Dedifferentiated amniotic fluid mesenchymal stem cell (primary cell): ENCODE results near the gene TMEM45A.
A peak's percentile ranks its signal among the peaks of the same experiment; 100 is the strongest.
"Not testable (repeated sequence)": the region's sequence is repeated elsewhere in the genome, so short reads cannot be mapped to it uniquely, and the experiment has no call there.

ENCODE experiments used
- DNase-seq: peaks from one replicate; pipeline ENCODE4 v3.0.0-alpha.2; 2016; ENCODE audit errors: extremely low spot score

Gene TMEM45A

DNA sequence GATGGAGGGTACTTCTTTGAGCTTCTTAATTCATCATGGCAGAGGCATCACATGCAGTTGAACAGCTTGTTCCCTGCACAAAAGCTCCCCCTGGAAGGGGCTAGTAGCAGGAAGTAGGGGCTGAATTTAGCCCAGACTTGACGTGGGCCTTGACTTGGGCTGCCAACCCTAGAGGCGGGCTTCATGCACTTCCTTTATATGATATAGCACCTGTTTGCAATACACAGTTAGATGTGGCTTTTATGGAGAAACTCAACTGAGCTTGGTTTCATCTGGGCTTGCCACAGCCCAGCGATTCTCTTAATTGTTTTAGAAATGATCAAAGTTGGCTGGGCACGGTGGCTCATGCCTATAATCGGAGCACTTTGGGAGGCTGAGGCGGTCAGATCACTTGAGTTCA is 83.3 kb downstream of the TMEM45A start:
- DNase-seq = no peak

DNA sequence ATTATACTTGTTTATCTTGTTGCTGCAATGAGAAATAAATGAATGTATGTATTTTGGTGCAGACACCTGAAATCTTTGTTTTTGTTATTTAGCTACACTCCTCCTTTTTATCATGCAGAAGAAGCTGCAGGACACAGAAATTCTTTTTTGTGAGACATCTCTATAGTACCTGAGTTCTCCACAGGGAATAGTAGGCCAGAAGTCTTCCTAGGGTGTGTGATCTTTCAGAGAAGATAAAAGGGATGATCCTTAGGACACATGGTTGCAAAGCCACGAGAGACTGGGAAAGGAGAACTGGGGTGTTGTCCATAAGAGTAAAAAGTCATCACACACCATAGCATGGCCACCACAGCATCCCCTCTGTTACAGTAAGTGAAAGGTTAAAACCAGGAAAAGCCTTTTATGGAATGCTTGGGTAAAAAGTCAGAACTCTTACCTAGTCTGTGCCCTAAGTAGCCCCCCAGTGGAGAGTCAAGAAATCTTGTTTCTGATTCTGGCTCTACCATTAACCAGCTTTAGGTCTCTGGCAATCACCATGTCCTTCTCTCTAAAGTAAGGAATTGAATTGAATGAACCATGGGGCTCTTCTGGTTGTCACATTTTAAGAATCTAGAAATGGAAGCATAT is 85.1 kb downstream of the TMEM45A start:
- no peak for DNase-seq

DNA sequence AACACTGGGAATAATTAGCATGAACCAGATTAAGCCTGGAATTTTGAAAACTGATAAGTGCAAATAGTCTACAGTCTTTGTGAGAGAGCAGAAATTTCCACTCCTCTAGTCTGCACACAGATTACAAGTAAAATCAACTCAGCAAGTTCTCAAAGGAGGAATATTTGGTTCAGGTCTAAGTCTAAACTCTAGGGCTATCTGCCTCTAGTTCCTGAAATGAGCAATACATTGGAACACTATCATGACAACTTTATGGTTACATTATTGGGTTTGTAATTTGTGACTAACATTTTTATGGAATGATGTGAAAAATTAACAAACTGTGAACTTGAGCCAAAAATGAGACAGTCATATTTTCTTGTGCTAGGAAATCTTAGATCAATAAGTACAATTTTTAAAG is 86.2 kb downstream of the TMEM45A start:
- DNase-seq = no peak

DNA sequence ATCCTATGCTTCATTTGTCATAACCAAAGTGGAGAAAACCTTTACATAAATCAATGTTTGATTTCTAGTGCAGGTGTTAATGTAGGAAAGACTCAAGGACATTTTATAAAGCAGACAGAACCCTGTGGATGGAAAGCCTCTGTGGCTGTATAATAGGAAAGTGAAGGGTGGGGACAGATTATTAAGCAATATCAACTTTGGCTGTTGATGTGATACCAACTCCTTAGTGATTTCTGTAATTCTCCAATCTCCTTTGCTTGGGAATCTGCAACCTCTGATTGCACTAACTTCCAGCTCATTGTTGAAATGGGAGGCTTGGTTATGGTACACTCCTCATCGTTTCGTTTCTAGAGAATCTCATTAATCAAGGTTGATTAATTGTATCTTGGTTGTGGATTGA is 87.7 kb downstream of the TMEM45A start:
- DNase-seq = no peak

DNA sequence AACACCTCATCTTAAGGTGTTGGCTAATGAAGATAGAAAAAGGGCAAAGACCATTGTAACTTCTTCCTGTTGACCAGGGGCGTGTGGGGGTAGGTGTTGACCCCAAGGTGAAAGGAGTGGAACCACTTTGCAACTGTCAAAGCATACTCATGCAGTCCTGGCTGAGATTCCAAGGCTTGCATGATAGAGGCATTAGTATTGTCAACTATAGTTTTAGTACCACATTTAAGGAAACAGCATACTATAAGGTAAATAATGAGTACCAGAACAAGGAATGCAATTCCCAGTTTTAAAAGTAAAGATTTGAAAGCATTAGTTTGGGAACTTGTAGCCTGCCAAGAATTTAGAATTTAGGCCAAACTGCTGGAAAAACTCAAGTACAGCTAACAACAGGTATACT is 89.2 kb downstream of the TMEM45A start:
- no peak for DNase-seq

DNA sequence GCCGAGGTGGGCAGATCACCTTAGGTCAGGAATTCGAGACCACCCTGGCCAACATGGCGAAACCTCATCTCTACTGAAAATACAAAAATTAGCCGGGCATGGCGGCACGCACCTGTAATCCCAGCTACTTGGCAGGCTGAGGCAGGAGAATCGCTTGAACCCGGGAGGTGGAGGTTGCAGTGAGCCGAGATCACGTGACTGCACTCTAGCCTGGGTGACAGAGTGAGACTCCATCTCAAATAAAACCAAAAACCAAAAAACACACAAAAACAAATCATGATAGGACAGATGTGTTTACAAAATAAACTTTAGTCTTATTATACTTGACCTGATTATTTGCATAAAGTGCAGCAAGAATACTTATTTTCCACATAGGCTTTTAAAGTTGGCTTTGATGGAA is 89.7 kb downstream of the TMEM45A start:
- not testable (repeated sequence) for DNase-seq

DNA sequence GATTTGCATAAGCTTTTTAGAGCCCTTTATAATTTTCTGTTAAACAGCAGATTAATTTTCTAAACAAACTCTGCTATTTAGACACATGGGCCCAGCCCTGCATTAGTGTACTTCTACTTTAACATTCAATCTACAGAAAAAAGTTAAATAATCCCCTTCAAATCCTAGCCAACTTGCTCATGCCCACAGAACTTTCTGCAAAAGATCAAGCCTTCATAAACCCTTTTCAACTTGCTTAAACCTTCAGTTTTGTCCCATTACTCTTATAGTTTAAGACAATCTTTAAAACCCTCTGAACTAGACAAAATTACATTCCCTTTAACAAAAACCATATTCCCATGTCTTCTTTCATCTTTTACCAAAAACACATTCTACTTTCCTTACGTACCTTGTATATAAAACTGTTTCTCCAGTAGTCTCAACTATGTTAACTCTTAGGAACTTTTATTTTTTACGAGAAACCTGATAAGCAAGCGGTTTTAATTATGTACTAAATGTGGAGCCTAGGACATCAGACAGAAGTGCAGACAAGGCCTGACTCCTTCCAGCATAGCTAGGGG is 91.8 kb downstream of the TMEM45A start:
- no peak for DNase-seq

DNA sequence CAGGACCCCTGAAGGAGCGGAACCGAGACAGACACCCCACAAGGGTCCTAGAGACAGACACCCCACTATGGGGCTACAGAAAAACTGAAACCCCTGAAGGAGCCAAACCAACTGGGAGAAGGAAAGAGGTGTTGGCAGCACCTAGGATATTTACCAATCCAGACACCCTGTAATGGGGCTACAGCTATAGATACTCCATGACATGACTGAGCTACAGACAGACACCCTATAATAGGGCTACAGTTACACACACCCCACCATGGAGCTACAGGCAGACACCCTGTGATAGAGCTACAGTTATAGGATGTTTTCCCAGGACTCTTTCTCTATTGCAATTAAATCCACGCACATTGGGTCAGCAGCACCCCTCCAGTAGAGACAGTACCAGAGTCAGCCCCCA is 94.4 kb downstream of the TMEM45A start:
- no peak for DNase-seq

DNA sequence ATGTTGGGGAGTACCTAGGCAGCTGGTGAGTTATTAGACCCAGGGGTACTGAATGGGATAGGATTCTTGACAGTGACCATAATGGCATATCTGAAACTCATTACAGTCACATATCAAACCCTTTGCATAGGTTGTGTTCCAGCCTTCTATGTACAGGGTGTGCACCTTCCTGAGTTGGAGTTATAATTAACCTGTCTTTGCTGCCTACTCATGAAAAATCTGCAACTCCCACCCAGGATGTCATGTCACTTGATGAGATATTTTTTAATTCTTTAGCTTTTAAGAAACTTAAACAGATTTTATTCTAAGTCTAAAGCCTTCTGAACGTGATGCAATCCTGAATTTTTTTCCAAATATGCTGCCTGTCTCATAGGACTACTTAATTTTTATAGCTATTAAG is 95.8 kb downstream of the TMEM45A start:
- no peak for DNase-seq

DNA sequence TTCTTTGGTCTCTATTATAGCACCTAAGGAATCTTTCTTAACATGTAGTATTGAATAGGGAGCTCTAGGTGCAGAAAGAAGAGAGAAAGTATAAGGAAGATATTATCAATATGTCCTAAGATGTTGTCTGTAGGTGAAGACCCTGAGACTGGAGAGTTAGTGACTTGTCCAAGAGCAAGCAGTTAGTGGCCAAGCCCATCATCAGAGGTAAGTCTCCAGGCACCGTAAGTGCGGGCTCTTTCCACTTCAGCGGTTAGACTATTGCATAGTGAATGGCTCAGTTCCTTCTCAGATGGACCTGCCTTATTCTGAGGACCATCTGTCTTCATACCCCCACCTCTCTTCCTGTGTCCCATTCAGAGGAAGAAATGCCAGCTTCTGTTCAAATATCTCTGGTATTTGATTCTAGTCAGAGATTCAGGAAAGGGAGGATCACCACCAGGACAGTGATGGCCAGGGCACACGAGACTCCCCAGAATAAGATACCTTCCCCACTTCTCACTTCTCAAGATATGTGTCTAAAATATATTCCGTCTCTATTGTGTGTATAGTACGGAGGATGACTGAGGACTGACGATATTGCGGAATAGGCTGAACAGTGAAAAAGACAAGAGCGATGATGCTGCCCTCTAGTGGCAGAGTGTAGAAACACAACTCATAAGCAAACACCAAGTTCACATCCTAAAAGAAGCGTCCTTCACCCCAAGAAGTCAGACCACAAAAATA is 97.9 kb downstream of the TMEM45A start:
- peak; percentile 76 for DNase-seq

DNA sequence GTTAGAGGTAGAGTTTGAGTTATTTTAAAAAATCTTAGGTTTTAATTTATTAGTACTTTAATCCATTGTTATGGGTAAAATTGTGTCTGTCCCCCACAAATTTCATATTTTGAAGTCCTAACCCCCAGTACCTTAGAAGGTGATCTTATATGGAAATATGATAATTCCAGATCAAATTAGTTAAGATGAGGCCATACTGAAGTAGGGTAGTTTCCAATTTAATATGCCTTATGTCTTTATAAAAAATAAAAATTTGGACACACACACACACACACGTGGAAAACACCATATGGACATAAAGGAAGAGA is 98.4 kb downstream of the TMEM45A start:
- no peak for DNase-seq

DNA sequence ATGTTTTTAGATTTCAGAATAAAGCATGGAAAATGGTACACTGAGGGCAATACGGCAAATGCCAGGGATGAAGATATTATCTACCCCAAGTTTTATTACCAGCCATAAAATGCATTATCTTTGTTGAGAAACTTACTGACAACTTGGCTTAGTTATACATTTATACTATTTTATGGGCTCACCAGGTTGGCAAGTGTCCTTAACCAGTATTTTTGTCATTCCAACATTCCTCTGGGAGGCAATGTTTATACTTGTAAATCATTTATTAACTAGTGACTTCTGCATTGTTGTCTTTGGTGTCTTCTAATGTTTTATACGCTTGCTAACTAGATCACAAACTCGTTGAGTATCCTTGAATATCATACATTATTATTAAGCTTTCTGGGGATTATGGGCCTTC is 99.0 kb downstream of the TMEM45A start:
- no peak for DNase-seq

DNA sequence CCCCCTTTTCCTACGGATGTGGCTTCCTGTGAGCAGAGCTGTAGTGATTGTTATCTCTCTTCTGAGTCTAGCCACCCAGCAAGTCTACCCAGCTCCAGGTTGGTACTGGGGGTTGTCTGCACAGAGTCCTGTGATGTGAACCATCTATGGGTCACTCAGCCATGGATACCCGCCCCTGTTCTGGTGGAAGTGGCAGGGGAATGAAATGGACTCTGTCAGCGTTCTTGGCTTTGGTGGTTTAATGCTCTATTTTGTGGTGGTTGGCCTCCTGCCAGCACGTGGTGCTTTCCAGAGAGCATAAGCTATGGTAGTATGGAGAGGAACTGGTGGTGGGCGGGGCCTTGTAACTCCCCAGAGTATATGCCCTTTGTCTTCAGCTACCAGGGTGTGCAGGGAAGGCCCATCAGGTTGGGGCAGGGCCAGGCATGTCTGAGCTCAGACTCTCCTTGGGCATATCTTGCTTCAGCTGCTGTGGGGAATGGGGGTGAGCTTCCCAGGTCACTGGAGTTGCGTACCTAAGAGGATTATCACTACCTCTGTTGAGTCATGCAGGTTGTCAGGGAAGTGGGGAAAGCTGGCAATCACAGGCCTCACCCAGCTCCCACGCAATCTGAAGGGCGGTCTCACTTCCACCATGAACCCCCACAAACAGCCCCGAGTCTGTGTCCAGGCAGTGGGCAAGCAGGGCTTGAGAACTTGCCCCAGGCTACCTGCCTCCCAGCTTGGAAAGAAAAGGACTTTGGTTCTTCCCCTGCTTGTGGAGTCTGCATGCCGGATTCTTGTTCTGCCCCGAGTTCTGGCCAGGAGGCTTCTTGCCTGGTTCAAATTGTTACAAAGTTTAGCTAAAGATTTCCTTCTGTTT is 108.0 kb downstream of the TMEM45A start:
- no peak for DNase-seq

DNA sequence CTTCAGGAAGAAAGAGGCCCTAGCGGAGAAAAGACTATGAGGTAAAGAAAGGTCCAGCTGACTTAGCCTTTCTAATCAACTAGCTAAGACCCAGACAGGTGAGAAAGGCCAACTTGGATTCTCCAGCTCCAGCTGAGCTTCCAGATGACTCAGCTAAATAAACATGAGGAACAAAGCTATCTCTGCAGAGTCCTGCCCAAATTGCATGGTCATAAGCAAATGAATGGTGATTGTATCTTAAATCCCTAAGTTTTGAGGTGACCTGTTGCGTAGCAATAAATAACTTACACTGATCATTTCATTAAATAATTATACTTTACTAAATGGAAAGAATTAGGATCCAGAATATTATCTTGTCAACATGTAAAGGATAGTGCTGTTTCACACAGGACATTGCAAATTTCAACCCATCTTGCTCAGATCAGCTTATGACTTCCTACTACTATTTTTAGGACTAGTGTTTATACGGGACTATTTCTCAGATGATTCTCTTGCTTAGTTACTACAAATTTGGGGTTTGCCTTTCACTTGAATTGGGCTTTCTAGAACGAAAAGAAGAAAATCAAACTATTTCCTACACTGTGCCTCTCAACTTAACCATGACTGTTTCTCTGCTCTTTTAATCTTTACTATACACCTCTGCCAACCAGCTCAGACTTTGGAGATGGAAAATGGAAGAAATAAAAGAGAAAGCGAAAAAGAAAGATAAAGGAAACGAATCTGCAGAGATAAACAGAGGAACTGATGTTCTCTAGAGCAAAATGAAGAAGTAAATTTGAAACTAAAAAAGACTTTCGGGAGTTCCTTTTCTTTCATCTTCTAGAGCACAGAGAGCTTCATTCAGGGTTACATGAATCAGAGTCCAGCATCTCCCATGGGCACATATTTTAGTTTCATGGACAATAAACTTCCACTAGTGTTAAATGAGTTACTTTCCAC is 110.4 kb downstream of the TMEM45A start:
- no peak for DNase-seq

DNA sequence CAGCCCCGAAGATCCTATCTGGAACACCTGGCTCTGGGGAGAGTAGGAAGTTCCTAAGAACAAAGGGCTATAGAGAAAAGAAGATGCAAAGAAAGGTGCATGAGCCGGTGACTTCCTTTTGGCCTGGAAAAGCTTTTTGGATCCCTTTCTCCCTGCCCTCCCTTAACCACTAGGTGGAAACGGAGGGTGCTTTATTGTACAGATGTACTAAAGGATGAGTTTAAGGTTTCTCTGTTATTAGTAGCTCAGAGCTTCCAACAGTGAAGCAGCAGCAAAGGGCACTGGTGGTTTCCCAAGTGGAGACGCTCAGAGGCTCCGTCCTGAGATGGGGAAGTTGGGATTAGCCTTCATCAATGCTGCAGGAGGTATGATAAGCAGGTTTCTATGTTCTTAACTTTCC is 111.0 kb downstream of the TMEM45A start:
- peak; percentile 39 for DNase-seq

DNA sequence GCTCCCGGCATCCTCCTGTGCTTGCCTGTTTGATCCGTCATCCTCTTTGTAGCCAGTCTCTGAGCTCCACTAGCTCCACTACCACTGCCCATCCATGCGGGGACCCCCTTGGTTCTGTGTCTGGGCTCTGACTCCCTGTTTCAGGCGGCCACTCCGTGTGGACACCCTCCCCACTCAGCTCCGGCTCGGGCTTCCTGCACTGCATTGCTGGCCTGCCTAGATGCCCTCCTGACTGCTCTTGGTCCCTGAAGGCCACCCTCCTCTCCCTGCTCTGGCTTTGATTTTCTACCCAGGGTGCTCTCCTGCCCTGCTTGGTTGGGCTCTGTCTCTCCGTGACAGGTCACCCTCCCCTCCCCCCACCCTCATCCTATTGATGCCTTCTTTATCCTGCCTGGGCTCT is 112.9 kb downstream of the TMEM45A start:
- DNase-seq = no peak

DNA sequence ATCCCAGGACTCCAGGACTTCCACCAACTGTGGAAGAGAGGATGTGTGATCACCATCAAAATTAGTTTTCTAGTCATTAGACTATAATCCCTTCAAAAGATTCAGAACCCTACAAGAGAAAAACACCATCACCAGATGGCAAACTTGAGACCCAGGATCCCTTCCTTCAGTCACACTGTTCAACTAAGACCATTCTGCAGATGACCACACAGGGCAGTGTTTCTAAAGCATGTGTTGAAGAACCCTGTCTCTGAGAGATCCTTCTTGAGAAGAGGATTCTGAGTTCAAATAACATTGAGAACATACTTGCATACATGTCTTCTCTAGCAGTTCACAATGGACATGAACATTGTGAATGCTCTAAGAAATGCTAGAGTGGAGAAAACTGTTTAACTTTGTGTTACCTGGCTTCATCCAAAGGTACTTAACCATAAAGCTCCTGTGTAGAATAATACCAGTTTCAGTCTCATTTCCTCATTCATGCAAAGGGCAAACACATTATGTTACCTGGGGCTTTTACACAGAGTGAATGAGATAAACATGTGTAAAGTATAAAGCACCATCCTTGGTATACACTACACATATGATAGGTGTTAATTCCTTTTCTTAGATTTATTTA is 114.6 kb downstream of the TMEM45A start:
- no peak for DNase-seq

DNA sequence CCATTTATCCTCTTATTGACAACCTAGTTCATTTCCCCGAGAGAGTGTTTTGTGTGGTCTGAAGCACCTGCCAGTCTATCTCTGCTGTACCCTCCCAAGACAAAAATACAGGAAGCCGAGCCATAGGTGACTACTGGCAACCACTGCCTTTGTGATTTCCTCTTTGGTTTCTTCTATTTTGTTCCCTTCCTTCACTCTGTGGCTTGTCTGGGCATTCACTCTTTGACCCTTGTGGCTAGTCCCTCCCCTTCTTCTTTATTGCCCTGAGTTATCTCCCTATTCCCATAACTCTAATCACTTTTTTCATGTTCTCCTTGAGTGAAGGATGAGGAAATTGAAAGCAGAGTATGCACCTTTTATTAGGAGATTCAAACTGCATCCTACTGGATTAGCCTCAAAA is 116.9 kb downstream of the TMEM45A start, which contains the start of gene ADGRG7:
Gene ADGRG7, plus strand, starts transcription at position 297 of the 400 bp plus-strand sequence. CDS start 256 bp downstream, outside the sequence.
- DNase-seq = no peak

DNA sequence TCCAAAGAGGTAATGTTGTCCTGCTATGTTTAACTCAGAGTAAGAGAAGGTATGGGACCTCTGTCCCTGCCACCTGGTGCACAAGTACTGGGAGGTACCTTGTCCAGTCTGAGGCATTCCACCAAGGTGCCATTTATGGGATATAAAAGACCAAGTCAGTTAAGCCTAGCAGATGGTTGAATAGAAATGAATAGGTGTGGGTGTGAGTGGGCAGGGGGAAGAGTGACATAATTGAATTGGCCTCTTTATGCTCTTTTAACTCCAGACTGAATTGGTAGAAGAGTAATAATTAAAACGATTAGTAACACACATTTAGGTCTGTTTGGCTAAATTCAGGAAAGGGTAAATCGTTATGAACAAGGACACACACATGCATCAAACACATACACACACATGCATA is 117.5 kb downstream of the TMEM45A start:
- DNase-seq = no peak

DNA sequence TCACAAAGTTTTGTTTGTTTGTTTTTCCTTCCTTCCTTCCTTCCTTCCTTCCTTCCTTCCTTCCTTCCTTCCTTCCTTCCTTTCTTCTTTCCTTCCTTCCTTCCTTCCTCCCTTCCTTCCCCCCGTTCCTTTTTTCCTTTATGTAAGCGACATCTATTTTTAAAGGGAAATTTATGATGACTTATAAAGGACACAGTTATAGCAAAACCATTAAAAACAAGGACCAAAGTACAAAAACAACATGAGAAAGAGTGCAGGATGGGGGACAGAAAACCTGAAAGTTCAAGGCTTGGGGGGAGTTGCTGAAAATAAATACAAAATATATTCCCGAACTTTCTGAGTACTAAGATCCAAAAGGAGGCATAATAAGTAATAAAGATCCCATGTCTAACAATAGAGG is 118.8 kb downstream of the TMEM45A start:
- no peak for DNase-seq
